Mucosa of descending colon (tissue), 3 donors: ENCODE results near the gene PEX14. TPM values are rescaled to one million over a fixed set of nuclear protein-coding genes. Genes with fewer than 3 reads are reported as not detected.

ENCODE experiments used
- ATAC-seq: fragments of 200-7000 bp; cut with Tn5 transposase; one replicate; pipeline ENCODE4 v1.9.1; 2020; ENCODE audit warnings: mild to moderate bottlenecking, moderate library complexity
- DNase-seq, 3 donors: peaks; one replicate each; pipeline ENCODE4 v3.0.0-alpha.2; 2020
- H3K36me3 ChIP-seq: fragments of 200-600 bp; one replicate; pipeline ENCODE4 v1.8.0; 2021; ENCODE audit warnings: low read depth, mild to moderate bottlenecking
- H3K4me1 ChIP-seq: fragments of 200-600 bp; one replicate; pipeline ENCODE4 v1.8.0; 2021; ENCODE audit warnings: low read depth, mild to moderate bottlenecking
- H3K4me3 ChIP-seq: fragments of 200-600 bp; one replicate; pipeline ENCODE4 v1.8.0; 2021; ENCODE audit warnings: mild to moderate bottlenecking
- H3K9me3 ChIP-seq: fragments of 200-600 bp; one replicate; pipeline ENCODE4 v1.8.0; 2021; ENCODE audit warnings: mild to moderate bottlenecking
- CTCF ChIP-seq: fragments of 200-600 bp; IDR thresholded peaks from one replicate; pipeline ENCODE4 v1.8.0; 2022; ENCODE audit warnings: antibody characterized with exemption, mild to moderate bottlenecking
- intact Hi-C, 2 donors: fragments of 100-400 bp; cut with DNase I in 1 of 2; cut with micrococcal nuclease in 1 of 2; formaldehyde crosslinking; loops; one replicate each; pipeline versions ENCODE4 v1.11.0 to v1.11.1; 2022; cut with DNase I, micrococcal nuclease
- total RNA-seq, 3 donors: library from RNA; stranded (reverse); fragmentation: NEBNext Ultra II Directional in 2 of 3; extraction: Animal tissue kit (Norgen Biotek cat#: 25700) in 2 of 3; gene quantifications; one replicate each; pipeline versions ENCODE4 v1.2.1 to v1.2.4, GENCODE V29; 2021 to 2023
- donor health status: DM: no; HTN: no; CAD: no; lungs with moderate emphysema.
- donor health status: DM: no; HTN: no; CAD: no.
- donor health status: DM: no; HTN: yes; CAD: no.

The PEX14 gene
- total RNA-seq, 3 donors from 2014 or later = 18.9 to 23.8 (median 21.3) TPM

DNA sequence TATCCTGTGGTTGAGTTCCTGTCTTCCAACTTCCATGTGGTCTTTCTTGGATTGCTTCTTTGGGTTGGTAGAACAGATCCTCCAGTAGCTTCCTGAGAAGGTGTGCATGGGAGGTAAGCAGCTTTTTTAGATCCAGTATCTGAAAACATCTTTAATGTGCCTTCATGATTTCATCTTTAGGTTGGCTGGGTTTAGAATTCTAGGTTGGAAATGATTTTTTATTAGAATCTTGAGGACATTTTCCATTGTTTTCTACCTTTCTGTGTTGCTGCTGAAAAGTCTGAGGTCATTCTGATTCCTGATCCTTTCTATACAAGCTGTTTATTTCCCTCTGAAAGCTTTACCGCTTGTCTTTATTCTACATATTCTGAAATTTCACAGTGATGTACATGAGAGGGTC lies 94.8 kb downstream of the PEX14 start:
- ATAC-seq = no peak
- Histone ChIP-seq H3K4me3 (no peak overlapping the region), H3K36me3 (no peaks in the 10 kb centered on the region), H3K4me1 (no peaks in the 10 kb centered on the region), H3K9me3 (no peaks in the 10 kb centered on the region)
- intact Hi-C loops = no loop called here
- TF ChIP-seq CTCF = no peak
- DNase-seq = no peak

- no peak overlapping the region for H3K4me3 ChIP-seq
- no peak for ATAC-seq
- intact Hi-C loops = no loop called here
Observed at GRCh38 chr1:10575616-10576015, 100.9 kb downstream of the PEX14 start.

DNA sequence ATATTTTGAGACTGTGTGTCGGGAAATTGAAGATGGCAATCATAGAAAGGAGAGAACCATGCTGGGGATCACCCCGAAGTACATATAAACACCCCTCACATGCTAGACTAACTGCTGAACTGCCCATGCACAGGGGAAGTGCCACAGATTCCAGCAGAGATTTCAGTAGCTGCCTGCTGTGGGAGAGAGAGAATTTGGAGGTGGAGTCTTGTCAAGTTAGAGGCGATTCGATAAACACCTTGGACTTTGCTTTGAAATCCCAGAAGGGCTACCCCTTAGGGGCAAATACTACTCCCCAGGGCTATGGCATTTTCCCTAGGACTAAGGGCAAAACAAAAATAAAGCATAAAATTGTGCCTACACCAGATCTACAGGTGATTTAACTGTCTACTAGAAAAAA lies 103.3 kb downstream of the PEX14 start:
- DNase-seq (no peak), ATAC-seq (no peak)
- Histone ChIP-seq H3K9me3 (no peaks in the 10 kb centered on the region), H3K36me3 (no peaks in the 10 kb centered on the region), H3K4me3 (no peak overlapping the region), H3K4me1 (peaks cover 6% of the 10 kb centered on the region)
- TF ChIP-seq CTCF = no peak
- intact Hi-C loops = no loop called here

More at GRCh38 chr1:10575616-10576015, 100.9 kb downstream of the PEX14 start:
- no peak for DNase-seq
- no peaks in the 10 kb centered on the region for H3K36me3 ChIP-seq
- H3K9me3 ChIP-seq = no peaks in the 10 kb centered on the region
- no peak for TF ChIP-seq CTCF
- H3K4me1 ChIP-seq = peaks cover 6% of the 10 kb centered on the region

DNA sequence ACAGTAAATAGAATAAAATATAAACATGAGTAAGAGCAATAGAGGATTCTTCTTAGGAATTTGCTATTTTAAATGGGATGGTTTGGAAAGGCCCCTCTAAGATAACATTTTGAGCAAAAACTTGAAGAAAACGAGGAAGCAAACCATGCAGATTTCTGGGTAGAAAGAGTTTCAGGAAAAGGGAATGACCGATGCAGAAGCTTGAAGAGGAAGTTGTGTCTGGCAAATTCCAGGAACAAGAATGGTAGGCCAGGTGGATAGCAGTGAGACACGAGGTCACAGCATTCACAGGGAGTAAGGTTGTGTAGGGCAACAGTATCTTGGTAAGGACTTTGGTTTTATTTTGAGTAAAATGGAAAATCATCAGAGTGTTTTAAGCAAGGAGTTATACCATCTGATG lies 108.9 kb downstream of the PEX14 start:
- Histone ChIP-seq H3K36me3 (no peaks in the 10 kb centered on the region), H3K4me3 (no peak overlapping the region), H3K9me3 (no peaks in the 10 kb centered on the region), H3K4me1 (no peaks in the 10 kb centered on the region)
- intact Hi-C loops = no loop called here
- no peak for ATAC-seq
- no peak for TF ChIP-seq CTCF
- DNase-seq = no peak

DNA sequence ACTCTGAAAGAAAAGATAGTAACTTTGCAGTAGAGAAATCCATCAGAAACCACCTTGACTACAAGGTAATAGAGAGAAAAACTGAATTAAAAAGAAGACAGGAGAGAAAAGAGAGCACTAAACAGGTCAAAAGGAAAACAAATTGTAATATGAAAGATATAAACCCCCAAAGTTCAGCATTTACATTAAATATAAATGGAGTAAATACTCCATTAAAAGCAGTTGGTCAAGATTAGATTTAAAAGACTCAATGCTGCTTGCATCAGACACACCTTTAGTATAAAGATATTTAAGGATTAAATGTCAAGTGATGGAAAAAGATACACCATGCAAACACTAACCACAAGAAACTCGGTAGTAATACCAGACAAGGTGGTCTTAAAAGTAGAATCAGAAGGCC lies 110.5 kb downstream of the PEX14 start:
- Histone ChIP-seq H3K4me1 (no peaks in the 10 kb centered on the region), H3K9me3 (no peaks in the 10 kb centered on the region), H3K36me3 (no peaks in the 10 kb centered on the region), H3K4me3 (no peak overlapping the region)
- no peak for DNase-seq
- ATAC-seq = no peak
- no peak for TF ChIP-seq CTCF
- intact Hi-C loops = no loop called here

- TF ChIP-seq CTCF = no peak
- Histone ChIP-seq H3K4me3 (no peak overlapping the region), H3K9me3 (no peaks in the 10 kb centered on the region), H3K36me3 (no peaks in the 10 kb centered on the region), H3K4me1 (no peaks in the 10 kb centered on the region)
- intact Hi-C loops = no loop called here
- no peak for ATAC-seq
- no peak for DNase-seq
Observed at GRCh38 chr1:10586125-10586524, 111.4 kb downstream of the PEX14 start.
